K562 (cell line): ENCODE measurements around the gene TPX2. TPM values are rescaled to one million over a fixed set of nuclear protein-coding genes. Genes with fewer than 3 reads are reported as not detected.

Experiments
- ASH1L ChIP-seq: fragments of 450-650 bp; IDR thresholded peaks from 2 replicates; pipeline ENCODE4 v1.6.1; 2018; ENCODE audit warnings: borderline replicate concordance, mild to moderate bottlenecking, low read depth; ENCODE audit not compliant: partially characterized antibody
- BRF1 ChIP-seq: IDR thresholded peaks from 3 replicates; pipeline ENCODE4 v1.6.1; 2011; ENCODE audit warnings: borderline replicate concordance, mild to moderate bottlenecking; ENCODE audit not compliant: insufficient read length; ENCODE audit errors: extremely low read depth
- CBFB ChIP-seq: sonication (generic); formaldehyde crosslinking; IDR thresholded peaks from 2 replicates; pipeline ENCODE4 v1.4.0; 2020; ENCODE audit warnings: mild to moderate bottlenecking, missing genetic modification reagents
- DIDO1 ChIP-seq: fragments of 450-650 bp; IDR thresholded peaks from 2 replicates; pipeline ENCODE4 v1.6.1; 2016; ENCODE audit warnings: low read depth, missing biosample characterization, missing genetic modification characterization
- EGR1 ChIP-seq: fragments of 450-650 bp; conservative IDR thresholded peaks from 2 replicates; pipeline ENCODE4 v1.6.1; 2017; ENCODE audit warnings: mild to moderate bottlenecking
- HSF4 ChIP-seq: fragments of 250-450 bp; sonication (Bioruptor Pico); IDR thresholded peaks from 2 replicates; pipeline ENCODE4 v2.1.2; 2022; ENCODE audit warnings: mild to moderate bottlenecking, moderate library complexity, borderline replicate concordance
- KLF10 ChIP-seq: fragments of 250-450 bp; sonication (Bioruptor Pico); IDR thresholded peaks from 2 replicates; pipeline ENCODE4 v1.6.1; 2021; ENCODE audit warnings: matching md5 sums
- LCOR ChIP-seq: sonication (generic); formaldehyde crosslinking; IDR thresholded peaks from 2 replicates; pipeline ENCODE4 v1.8.0; 2022; ENCODE audit warnings: mild to moderate bottlenecking, missing genetic modification reagents
- MAZ ChIP-seq, 2 experiments: fragments of 450-650 bp in 1 of 2; sonication (generic) in 1 of 2; formaldehyde crosslinking; IDR thresholded peaks in 1 of 2; conservative IDR thresholded peaks in 1 of 2; 2 replicates each; pipeline versions ENCODE4 v1.4.0 to v1.5.0; 2020; ENCODE audit warnings: mild to moderate bottlenecking in 1 of 2, missing genetic modification reagents in 1 of 2
- NKRF ChIP-seq: fragments of 450-650 bp; IDR thresholded peaks from 2 replicates; pipeline ENCODE4 v1.6.1; 2016; ENCODE audit warnings: borderline replicate concordance
- PBX2 ChIP-seq, 2 experiments: IDR thresholded peaks in 1 of 2; conservative IDR thresholded peaks in 1 of 2; 2 replicates each; pipeline ENCODE4 v1.6.1; 2016; ENCODE audit warnings: low read depth in 2 of 2, mild to moderate bottlenecking in 1 of 2, missing compliant biosample characterization in 1 of 2, missing genetic modification characterization in 1 of 2, moderate library complexity in 1 of 2
- PHF21A ChIP-seq: fragments of 450-650 bp; IDR thresholded peaks from 2 replicates; pipeline ENCODE4 v1.6.1; 2017; ENCODE audit warnings: low read depth, borderline replicate concordance
- PHF8 ChIP-seq: fragments of 200-600 bp; sonication (generic); IDR thresholded peaks from 2 replicates; pipeline ENCODE4 v1.6.1; 2012; ENCODE audit warnings: mixed run types, mild to moderate bottlenecking, inconsistent platforms, low read length, moderate library complexity, borderline replicate concordance
- PHTF2 ChIP-seq: fragments of 250-450 bp; sonication (Bioruptor Pico); IDR thresholded peaks from 2 replicates; pipeline ENCODE4 v1.5.0; 2021; ENCODE audit warnings: mild to moderate bottlenecking
- RAD21 ChIP-seq, 2 experiments: fragments of 250-450 bp in 1 of 2; fragments of 450-650 bp in 1 of 2; sonication (Bioruptor Pico) in 1 of 2; formaldehyde crosslinking in 1 of 2; IDR thresholded peaks in 1 of 2; conservative IDR thresholded peaks in 1 of 2; 2 replicates each; pipeline versions ENCODE4 v1.4.0 to v1.8.0; 2020 to 2022; ENCODE audit warnings: mild to moderate bottlenecking in 2 of 2, moderate library complexity in 1 of 2
- RBFOX2 ChIP-seq: fragments of 200-400 bp; formaldehyde crosslinking; IDR thresholded peaks from 2 replicates; pipeline ENCODE4 v1.6.1; 2017; ENCODE audit warnings: low read depth, mild to moderate bottlenecking, low read length, moderate library complexity
- SMAD2 ChIP-seq: fragments of 150-350 bp; IDR thresholded peaks from 2 replicates; pipeline ENCODE4 v1.6.1; 2014; ENCODE audit warnings: low read depth, mild to moderate bottlenecking, low read length
- ZNF197 ChIP-seq: fragments of 200-800 bp; sonication (Bioruptor generic); IDR thresholded peaks from 2 replicates; pipeline ENCODE4 v1.6.1; 2016; ENCODE audit warnings: low read depth, missing genetic modification characterization, missing compliant biosample characterization
- ZNF436 ChIP-seq: fragments of 250-450, 450-650 bp; sonication (Bioruptor Pico); formaldehyde crosslinking; IDR thresholded peaks from 2 replicates; pipeline ENCODE4 v1.7.0; 2020; ENCODE audit warnings: mild to moderate bottlenecking
- polyA plus RNA-seq, 8 experiments: library from polyadenylated mRNA; depleted of rRNA in 4 of 8; stranded (reverse) in 5 of 8; unstranded in 3 of 8; fragments of >200 nt; fragmentation: Nextera tagmentation in 2 of 8; fragmentation: Illumina TruSeq in 1 of 8; extraction: Ambion mirVana in 2 of 8; extraction: Trizol in 1 of 8; gene quantifications; 2 replicates each; pipeline versions ENCODE4 v1.2.1 to v1.2.3, GENCODE V29; 2011 to 2014; ENCODE audit warnings: inconsistent platforms in 1 of 8, missing spikeins in 1 of 8
- total RNA-seq, 7 experiments: library from RNA; depleted of rRNA in 6 of 7; stranded (reverse); fragments of >200 nt in 6 of 7; fragmentation: Illumina TruSeq in 2 of 7; extraction: Trizol in 2 of 7; gene quantifications; 2 replicates each; pipeline versions ENCODE4 v1.2.1 to v1.2.3, GENCODE V29; 2011 to 2021; ENCODE audit warnings: low replicate concordance in 1 of 7
- TF ChIP-seq, protein P1 (sequence below): fragments of 450-650 bp; IDR thresholded peaks from 2 replicates; pipeline ENCODE4 v1.6.1; 2017; ENCODE audit warnings: antibody characterized with exemption

Gene TPX2
- total and polyA plus RNA-seq, 9 of the 15 experiments (the other 6 are each of a cell fraction or from before 2014, with no cell fraction given): 48.0 to 241 (median 133) TPM

GRCh38 chr20:31738729-31739549, at the start of gene TPX2 (continued):
- TF ChIP-seq, protein P1, sequence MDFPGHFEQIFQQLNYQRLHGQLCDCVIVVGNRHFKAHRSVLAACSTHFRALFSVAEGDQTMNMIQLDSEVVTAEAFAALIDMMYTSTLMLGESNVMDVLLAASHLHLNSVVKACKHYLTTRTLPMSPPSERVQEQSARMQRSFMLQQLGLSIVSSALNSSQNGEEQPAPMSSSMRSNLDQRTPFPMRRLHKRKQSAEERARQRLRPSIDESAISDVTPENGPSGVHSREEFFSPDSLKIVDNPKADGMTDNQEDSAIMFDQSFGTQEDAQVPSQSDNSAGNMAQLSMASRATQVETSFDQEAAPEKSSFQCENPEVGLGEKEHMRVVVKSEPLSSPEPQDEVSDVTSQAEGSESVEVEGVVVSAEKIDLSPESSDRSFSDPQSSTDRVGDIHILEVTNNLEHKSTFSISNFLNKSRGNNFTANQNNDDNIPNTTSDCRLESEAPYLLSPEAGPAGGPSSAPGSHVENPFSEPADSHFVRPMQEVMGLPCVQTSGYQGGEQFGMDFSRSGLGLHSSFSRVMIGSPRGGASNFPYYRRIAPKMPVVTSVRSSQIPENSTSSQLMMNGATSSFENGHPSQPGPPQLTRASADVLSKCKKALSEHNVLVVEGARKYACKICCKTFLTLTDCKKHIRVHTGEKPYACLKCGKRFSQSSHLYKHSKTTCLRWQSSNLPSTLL: no peak
- TF ChIP-seq CBFB: no peak
- peak; percentile 91 for TF ChIP-seq NKRF
- no peak for TF ChIP-seq ZNF197 (CRISPR knock-in tag)
- no peak for TF ChIP-seq KLF10 (CRISPR knock-in tag)
- TF ChIP-seq PHTF2: no peak
- TF ChIP-seq MAZ (CRISPR knock-in tag; conservative IDR thresholded peaks at IDR 0.05 in 1 of 2, IDR thresholded peaks at IDR 0.05 in 1 of 2): peak in 1 of 2 experiments; percentile 75; a peak in 2 of 4 replicates
- no peak for TF ChIP-seq LCOR
- TF ChIP-seq ZNF436 (CRISPR knock-in tag): no peak
- TF ChIP-seq EGR1: no peak
- no peak for TF ChIP-seq DIDO1 (tag)
- no peak for TF ChIP-seq BRF1
- TF ChIP-seq PHF21A: no peak
- TF ChIP-seq PHF8: peak; percentile 86; the same call in 1 of the 2 replicates
- TF ChIP-seq RAD21 (CRISPR knock-in tag; conservative IDR thresholded peaks at IDR 0.05 in 1 of 2, IDR thresholded peaks at IDR 0.05 in 1 of 2): 0 out of 4 replicates have a peak, but pooled peaks of 1 of the 2 experiments have one; percentile 9
- TF ChIP-seq RBFOX2: peak; percentile 97
- peak; percentile 93 for TF ChIP-seq ASH1L
- TF ChIP-seq SMAD2: no peak
- TF ChIP-seq HSF4 (CRISPR knock-in tag): no peak
- TF ChIP-seq PBX2 (CRISPR knock-in tag; IDR thresholded peaks at IDR 0.05; ENCODE audit: low read depth): no peak
- TF ChIP-seq PBX2 (tag; conservative IDR thresholded peaks at IDR 0.05; ENCODE audit: low read depth): no peak
